A204.1 (cell line): Measurements from ENCODE around the gene GRK5.
"Not testable (repeated sequence)": the region's sequence is repeated elsewhere in the genome, so short reads cannot be mapped to it uniquely, and the experiment has no call there.

Experiments
- FAIRE-seq: peaks from 2 replicates; lab custom pipeline; 2012; peaks lifted over from hg19 to GRCh38; lab: Jason Lieb, UNC

Gene GRK5

GRCh38 chr10:119423510-119424257, 216.3 kb downstream of the GRK5 start:
- FAIRE-seq: no peak

DNA sequence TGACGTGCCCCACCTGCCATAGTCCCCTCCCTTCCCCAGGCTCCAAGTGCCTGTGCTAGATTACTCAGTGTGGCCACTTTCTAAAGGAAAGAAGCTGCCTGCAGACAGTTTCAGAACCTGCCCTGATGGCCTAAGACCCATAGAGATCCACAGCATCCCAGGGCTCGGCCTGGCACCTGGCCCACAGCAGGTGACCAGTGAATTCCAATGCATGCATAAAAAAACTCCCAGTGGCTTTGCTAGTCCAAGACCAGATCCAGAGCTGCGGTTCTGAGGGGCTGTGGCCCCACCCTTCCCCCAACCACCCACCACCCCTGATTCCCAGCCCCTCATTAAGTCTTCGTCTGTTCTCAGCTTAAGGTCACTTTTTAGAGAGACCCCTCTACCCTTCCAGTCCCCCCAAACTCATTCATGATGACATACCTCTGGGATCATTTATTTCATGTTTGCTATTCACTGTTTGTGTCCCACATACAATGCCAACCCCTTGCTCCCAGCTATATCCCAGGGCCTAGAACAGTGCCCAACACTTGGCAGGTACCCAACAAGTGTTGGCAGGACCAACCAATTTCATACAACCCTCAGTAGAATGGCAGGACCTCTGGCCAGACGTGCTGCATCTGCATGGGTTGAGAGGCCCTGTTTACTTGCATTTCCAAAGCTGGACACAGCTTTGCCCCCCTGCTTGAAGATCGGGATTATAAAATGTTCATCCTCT, 217.0 kb downstream of the GRK5 start:
- no peak for FAIRE-seq

GRCh38 chr10:119425102-119425880, 217.9 kb downstream of the GRK5 start:
- FAIRE-seq: no peak

DNA sequence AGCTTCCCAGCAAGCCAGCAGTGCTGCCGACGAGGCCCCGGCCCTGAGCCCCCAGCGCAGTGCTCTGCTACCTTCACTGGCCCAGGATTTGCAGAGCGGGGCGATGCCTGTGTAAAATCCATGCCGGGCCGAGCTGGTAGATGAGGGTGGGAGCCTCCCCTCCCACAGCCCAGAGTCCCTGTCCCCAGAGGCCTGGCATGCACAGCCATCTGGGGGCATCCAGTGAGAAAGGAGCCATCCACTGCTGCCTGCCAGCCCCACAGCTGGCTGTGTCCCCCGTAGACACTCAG, 218.5 kb downstream of the GRK5 start:
- no peak for FAIRE-seq

DNA sequence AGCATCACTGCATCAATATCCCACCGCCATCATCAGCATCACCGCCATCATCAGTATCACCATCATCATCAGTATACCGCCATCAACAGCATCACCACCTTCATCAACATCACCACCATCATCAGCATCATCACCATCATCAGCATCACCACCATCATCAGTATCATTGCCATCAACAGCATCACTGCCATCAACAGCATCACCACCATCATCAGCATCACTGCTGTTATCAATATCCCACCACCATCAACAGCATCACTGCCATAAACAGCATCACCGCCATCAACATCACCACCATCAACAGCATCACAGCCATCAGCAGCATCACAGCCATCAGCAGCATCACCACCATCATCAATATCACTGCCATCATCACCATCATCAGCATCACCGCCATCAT, 219.3 kb downstream of the GRK5 start:
- no peak for FAIRE-seq

- FAIRE-seq: no peak
These were observed 220.0 kb downstream of the GRK5 start for GRCh38 chr10:119427263-119427864.

DNA sequence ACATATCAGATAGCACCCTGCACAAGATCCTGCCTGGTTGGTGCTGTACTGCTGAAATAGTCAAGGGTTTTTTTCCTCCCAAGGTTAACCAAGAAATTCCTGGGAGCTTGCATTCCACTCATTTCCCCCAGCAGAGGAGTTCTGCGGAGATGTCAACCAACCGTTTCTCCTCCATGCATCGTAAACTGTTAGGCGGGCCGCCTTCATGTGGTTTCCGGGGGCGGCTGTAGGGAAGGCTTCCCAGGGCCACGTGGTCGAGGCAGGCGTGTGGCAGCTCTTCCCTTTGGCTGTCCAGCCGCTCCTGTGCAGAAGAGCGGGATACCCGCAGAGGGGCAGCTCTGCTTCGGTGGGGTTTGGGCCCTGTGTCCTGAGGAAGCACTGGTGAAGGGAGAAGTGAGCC, 221.4 kb downstream of the GRK5 start:
- FAIRE-seq: no peak

DNA sequence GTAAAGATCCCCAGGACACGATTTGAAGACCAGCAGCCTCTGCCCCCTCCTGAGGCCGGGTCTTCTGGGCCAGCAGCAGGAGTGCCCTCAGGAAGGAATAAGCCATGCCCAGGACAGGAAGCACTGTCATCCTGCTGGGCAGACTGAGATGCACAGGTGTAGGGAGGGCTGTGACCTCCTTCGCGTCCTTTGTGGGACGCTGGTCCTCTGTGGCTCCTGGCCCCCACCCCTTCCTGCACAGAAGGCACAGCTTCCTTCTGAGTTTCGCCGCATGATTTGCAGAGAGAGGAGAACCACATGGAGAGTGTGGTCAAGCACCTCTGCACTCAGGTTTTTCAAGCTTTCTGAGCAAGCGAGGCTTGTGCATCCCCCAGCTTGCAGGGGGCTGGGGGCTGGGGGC, 222.4 kb downstream of the GRK5 start:
- FAIRE-seq: no peak

GRCh38 chr10:119431034-119431772, 223.8 kb downstream of the GRK5 start:
- no peak for FAIRE-seq

GRCh38 chr10:119431773-119432135, 224.4 kb downstream of the GRK5 start:
- no peak for FAIRE-seq

GRCh38 chr10:119434942-119435341, 227.6 kb downstream of the GRK5 start:
- FAIRE-seq: not testable (repeated sequence)

- no peak for FAIRE-seq
These were observed 231.3 kb downstream of the GRK5 start for GRCh38 chr10:119438717-119439116.

GRCh38 chr10:119439922-119440321, 232.6 kb downstream of the GRK5 start:
- no peak for FAIRE-seq

DNA sequence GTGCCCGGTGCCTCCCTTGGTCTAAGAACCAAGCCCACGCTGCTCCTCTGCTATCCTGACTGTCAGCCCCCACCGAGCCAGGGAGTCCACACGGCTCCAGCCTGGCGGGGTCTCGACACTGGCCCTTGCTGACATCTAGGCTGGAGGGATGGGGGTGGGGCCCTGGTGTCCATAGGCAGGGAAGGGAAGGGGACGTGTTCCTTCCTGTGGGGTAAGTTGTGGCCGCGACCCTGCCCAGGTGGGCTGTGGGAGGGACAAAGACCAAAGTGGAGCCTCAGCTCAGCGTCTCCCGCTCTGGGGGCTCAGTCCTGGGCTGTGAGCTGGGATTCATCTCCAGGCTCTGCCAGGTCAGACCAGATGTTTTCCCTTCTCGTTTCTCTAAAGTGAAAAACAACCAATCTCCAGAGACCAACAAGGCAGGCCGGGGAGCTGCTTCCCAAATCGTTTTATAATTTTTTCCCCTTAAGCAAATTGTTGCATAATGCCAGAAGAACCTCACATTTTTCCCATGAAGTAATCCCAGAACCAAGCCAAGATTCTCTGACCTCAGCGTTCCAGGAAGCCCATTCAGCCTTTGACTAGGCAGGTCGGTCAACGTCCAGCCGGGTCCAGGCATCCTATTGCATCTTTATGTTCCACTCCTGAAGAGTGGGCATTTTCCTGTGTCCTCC, 233.9 kb downstream of the GRK5 start:
- no peak for FAIRE-seq

GRCh38 chr10:119441921-119442757, 234.8 kb downstream of the GRK5 start:
- FAIRE-seq: no peak

DNA sequence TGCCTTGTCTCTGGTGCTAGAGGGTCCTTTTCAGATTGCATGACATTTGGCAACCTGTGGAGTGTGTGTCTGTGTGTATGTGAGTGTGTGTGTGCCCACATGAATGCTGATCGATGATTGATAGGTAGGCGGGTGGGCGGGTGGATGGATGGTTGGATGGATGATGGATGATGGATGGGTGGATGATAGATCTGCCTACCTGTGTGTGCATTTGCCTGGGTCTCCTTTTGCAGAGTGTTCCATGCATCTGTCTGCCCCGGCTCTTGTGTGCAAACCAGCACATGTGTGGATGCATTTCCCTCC, 235.3 kb downstream of the GRK5 start:
- FAIRE-seq: no peak

DNA sequence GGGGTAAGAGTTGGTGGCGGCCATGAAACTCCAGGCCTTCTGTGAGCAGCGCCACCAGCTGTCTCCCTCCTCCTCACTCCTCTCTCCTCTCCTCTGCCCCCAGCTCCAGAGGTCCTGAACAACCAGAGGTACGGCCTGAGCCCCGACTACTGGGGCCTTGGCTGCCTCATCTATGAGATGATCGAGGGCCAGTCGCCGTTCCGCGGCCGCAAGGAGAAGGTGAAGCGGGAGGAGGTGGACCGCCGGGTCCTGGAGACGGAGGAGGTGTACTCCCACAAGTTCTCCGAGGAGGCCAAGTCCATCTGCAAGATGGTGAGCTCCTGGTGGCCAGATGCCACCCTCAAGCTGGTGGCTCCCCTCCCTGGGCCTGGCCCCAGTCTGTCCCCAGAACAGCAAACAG, 236.1 kb downstream of the GRK5 start:
- FAIRE-seq: no peak

DNA sequence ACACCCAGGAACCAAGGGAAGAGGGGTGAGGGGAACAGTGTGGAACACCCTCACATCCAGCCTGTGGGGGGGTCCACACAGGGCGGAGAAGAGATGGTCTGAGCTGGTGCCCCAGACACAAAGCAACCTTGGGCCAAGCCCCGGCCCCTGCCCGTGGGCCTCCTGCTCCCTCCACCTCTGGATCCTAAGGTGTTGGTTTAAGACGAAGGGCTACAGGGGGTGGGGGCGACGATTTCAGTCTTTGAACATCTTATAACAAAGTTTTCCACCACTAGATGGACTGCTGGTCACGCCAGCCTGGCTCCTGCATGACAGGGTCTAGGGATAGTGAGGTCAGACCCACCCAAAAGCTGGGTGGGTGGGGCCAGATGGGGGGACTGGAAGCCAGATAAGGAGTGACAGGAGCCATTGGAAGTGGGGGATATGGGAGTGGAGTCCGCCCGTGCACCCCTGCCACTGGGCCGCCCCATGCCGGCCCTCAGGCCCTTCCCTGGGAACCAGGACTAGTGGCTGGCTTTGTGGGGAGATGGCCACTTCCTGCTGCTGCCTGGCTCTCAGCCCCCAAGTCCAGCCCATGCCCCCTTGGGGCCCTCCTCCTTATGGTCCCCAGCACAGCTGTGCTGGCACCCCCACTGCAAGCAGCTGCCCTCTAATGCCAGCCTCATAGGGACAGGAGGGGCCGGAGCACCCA, 236.7 kb downstream of the GRK5 start:
- FAIRE-seq: no peak

- no peak for FAIRE-seq
These were observed 237.5 kb downstream of the GRK5 start for GRCh38 chr10:119444866-119445265.

- no peak for FAIRE-seq
These were observed 238.1 kb downstream of the GRK5 start for GRCh38 chr10:119445311-119445934.
